Epithelial cell of esophagus (primary cell): Measurements from ENCODE around the gene NLRC5.
"Not testable (repeated sequence)": the region's sequence is repeated elsewhere in the genome, so short reads cannot be mapped to it uniquely, and the experiment has no call there.

ENCODE experiments used
- DNase-seq: peaks from one replicate; pipeline ENCODE4 v3.0.0; 2010; ENCODE audit warnings: low read depth
- H3K4me3 ChIP-seq: 2 replicates; pipeline ENCODE4 v1.5.1; 2011; ENCODE audit warnings: mild to moderate bottlenecking, low read length, control low read depth
- TF ChIP-seq, protein P1 (sequence below): IDR thresholded peaks from 2 replicates; pipeline ENCODE4 v1.5.1; 2011; ENCODE audit warnings: low read depth, mild to moderate bottlenecking, low read length, control low read depth, inconsistent platforms; ENCODE audit not compliant: insufficient read depth; ENCODE audit errors: missing control alignments

Gene NLRC5

DNA sequence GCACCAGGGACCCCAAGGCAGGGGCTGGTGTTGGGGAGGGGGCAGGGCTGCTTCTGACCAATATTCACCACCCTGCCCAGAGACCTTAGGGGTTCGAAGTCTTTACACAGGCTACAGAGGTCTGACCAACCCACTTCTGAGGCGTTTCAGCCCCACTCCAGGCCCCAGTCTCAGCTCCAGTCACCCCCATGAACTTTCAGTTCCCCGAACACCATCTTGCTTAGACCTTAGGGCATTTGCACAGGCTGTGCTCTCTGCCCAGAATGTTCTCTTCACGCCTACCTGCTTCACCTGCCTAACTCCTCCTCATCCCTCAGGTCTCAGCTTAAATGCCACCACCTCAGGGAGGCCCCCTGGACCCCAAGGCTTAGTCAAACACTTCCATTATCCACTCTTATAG lies 77.3 kb downstream of the NLRC5 start:
- DNase-seq = no peak
- H3K4me3 ChIP-seq = no peak overlapping the region
- TF ChIP-seq, protein P1, sequence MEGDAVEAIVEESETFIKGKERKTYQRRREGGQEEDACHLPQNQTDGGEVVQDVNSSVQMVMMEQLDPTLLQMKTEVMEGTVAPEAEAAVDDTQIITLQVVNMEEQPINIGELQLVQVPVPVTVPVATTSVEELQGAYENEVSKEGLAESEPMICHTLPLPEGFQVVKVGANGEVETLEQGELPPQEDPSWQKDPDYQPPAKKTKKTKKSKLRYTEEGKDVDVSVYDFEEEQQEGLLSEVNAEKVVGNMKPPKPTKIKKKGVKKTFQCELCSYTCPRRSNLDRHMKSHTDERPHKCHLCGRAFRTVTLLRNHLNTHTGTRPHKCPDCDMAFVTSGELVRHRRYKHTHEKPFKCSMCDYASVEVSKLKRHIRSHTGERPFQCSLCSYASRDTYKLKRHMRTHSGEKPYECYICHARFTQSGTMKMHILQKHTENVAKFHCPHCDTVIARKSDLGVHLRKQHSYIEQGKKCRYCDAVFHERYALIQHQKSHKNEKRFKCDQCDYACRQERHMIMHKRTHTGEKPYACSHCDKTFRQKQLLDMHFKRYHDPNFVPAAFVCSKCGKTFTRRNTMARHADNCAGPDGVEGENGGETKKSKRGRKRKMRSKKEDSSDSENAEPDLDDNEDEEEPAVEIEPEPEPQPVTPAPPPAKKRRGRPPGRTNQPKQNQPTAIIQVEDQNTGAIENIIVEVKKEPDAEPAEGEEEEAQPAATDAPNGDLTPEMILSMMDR = no peak

DNA sequence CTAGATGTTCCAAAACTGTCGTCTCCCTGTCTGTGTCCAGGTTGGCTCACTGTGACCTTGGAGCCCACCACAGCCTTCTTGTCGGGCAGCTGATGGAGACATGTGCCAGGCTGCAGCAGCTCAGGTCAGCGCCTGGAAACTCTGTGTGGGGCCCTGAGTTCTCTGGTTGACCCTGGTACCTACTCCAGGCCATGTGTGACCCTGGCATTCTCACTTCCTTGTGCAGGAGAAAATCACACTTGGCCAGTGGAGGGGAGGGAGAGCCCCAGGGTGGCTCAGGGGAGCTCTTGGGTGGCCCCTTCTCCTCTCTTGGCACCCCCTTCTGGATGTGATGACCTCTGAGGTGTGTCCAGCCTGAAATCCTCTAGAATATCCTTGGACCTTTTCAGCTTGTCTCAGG lies 78.0 kb downstream of the NLRC5 start:
- TF ChIP-seq, protein P1 = no peak
- H3K4me3 ChIP-seq = no peak overlapping the region
- no peak for DNase-seq

GRCh38 chr16:57069053-57069452 lies 79.7 kb downstream of the NLRC5 start:
- no peak overlapping the region for H3K4me3 ChIP-seq
- no peak for DNase-seq
- TF ChIP-seq, protein P1 = no peak

- TF ChIP-seq, protein P1 = no peak
- no peak overlapping the region for H3K4me3 ChIP-seq
- DNase-seq = no peak
Measured at GRCh38 chr16:57069635-57070370, 80.4 kb downstream of the NLRC5 start.

DNA sequence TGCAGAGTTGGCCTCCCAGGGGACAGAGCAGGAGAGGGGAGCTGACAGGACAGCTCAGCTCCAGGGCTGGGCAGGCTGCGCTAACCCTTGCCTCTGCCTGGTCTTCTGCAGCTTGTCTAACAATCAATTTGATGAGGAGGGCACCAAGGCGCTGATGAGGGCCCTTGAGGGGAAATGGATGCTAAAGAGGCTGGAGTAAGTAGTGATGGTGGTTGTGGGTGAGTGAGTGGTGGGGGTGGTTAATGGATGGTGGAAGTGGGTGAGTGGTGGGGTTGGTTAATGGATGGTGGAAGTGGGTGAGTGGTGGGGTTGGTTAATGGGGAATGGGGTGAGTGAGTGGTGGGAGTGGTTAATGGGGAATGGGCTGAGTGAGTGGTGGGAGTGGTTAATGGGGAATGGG lies 81.1 kb downstream of the NLRC5 start:
- H3K4me3 ChIP-seq = no peak overlapping the region
- TF ChIP-seq, protein P1 = no peak
- no peak for DNase-seq

DNA sequence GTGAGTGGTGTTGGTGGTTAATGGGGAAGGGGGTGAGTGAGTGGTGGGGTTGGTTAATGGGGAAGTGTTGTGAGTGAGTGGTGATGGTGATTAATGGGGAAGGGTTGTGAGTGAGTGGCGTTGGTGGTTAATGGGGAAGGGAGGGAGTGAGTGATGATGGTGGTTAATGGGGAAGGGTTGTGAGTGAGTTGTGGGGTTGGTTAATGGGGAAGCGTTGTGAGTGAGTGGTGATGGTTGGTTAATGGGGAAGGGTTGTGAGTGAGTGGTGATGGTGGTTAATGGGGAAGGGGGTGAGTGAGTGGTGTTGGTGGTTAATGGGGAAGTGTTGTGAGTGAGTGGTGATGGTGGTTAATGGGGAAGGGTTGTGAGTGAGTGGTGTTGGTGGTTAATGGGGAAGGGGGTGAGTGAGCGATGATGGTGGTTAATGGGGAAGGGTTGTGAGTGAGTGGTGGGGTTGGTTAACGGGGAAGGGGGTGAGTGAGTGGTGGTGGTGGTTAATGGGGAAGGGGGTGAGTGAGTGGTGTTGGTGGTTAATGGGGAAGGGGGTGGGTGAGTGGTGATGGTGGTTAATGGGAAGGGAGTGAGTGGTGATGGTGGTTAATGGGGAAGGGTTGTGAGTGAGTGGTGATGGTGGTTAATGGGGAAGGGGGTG lies 81.8 kb downstream of the NLRC5 start:
- not testable (repeated sequence) for H3K4me3 ChIP-seq, DNase-seq

GRCh38 chr16:57071831-57072582 lies 82.7 kb downstream of the NLRC5 start:
- H3K4me3 ChIP-seq = no peak overlapping the region
- TF ChIP-seq, protein P1 = no peak
- DNase-seq = peak; percentile 76
